ENCODE measurements around the gene DPH7.

DNA sequence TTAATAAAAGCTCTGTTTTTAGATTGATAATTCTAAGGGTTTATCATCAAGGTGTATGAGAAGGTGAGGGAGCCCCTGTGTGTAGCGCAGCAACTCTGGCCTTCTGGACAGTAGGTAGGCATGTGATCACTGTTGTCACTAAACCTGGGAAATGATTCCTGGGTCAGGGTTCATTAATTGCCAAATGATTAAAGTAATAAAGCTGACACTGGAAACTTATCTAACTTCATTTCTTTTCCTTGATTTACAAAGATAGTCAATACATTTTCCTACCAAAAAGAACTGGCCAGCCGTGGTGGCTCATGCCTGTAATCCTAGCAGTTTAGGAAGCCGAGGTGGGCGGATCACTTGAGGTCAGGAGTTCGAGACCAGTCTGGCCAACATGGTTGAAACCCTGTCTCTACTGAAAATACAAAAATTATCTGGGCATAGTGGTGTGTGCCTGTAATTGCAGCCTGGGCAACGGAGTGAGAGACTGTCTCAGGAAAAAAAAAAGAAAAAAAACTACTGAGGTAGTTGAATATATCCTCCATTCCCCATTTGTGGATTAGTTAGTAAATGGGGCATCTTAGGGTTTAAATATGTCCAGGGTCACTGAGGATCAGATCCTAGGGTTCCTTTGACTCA, 42.5 kb upstream of the DPH7 start:
- no peak for TF ChIP-seq POLR2A (IDR thresholded peaks at IDR 0.05)
- TF ChIP-seq, protein P1, sequence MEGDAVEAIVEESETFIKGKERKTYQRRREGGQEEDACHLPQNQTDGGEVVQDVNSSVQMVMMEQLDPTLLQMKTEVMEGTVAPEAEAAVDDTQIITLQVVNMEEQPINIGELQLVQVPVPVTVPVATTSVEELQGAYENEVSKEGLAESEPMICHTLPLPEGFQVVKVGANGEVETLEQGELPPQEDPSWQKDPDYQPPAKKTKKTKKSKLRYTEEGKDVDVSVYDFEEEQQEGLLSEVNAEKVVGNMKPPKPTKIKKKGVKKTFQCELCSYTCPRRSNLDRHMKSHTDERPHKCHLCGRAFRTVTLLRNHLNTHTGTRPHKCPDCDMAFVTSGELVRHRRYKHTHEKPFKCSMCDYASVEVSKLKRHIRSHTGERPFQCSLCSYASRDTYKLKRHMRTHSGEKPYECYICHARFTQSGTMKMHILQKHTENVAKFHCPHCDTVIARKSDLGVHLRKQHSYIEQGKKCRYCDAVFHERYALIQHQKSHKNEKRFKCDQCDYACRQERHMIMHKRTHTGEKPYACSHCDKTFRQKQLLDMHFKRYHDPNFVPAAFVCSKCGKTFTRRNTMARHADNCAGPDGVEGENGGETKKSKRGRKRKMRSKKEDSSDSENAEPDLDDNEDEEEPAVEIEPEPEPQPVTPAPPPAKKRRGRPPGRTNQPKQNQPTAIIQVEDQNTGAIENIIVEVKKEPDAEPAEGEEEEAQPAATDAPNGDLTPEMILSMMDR (IDR thresholded peaks at IDR 0.05): peak in 4 of 7 experiments; percentile 10 to 38 (median 27)
